GDM1 (cell line): ENCODE data around the gene SPECC1L.
A peak's percentile ranks its signal among the peaks of the same experiment; 100 is the strongest.
"Not testable (repeated sequence)": the region's sequence is repeated elsewhere in the genome, so short reads cannot be mapped to it uniquely, and the experiment has no call there.

Source experiments
- DNase-seq: peaks from one replicate; lab custom pipeline; 2025; lab: John Stamatoyannopoulos, UW

SPECC1L gene

DNA sequence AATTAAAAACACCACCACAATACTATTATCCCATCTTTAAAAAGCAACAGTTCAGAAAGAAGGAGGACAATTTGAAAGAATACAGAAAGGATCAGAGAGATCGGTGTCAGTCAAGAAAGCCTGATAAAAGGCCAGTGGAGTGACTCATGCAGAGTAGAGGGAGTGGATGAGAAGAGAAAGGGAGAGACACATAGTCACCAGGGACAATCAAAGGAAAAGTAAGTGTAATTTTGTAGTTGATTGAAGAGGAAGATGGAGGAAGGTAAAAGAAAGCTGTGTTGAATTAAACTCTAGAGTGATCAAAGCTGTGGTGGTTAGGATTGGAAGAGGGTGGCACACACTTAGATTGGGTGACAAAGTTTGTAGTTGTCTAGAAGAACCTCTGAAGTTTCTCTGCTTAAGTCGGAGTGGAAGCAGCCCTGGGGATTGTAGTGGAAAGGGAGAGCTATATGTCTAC, 14.1 kb downstream of the SPECC1L start:
- no peak for DNase-seq

DNA sequence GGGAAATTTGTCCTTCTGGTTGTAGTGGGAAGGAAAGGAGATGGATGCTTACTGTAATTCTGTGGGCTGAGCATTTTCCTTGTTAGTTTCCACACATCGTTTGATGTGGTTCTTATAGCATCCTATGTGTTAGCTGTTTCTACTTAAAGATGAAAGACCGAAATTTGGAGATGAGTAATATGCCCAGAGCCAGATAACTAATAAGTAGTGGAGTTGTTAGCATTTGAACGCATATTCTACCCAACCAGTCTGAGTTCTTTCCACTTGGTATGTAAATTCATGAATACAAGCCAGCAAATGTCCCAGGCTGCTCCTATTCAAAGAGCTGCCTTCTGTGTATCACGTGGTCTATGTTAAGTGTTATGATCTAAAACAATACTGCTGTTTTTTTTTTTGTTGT, 14.6 kb downstream of the SPECC1L start:
- DNase-seq: no peak

DNA sequence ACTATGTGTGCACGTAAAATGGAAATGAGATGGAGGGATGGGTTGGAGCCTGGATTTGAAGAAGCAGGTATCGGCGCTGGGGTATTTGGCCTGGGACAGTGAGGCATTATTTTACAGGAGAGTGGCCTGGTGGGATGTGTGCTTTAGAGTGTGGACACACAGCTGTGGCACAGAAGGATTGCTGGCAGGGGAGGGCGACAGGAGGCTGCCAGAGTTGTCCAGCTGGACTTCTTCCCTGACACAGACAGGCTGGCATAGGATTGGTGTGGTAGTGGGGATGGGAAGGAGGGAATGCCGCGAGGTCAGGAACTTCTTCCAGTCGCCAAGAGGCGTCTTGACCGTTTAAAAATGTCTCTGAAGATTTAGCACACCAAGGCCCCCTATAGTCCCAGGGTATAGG, 16.6 kb downstream of the SPECC1L start:
- DNase-seq: not testable (repeated sequence)

GRCh38 chr22:24287801-24288200, 17.2 kb downstream of the SPECC1L start:
- not testable (repeated sequence) for DNase-seq

- no peak for DNase-seq
Measured at GRCh38 chr22:24289114-24289513, 18.5 kb downstream of the SPECC1L start.

- DNase-seq: no peak
Measured at GRCh38 chr22:24289741-24290163, 19.1 kb downstream of the SPECC1L start.

GRCh38 chr22:24290459-24290858, 19.8 kb downstream of the SPECC1L start:
- no peak for DNase-seq

DNA sequence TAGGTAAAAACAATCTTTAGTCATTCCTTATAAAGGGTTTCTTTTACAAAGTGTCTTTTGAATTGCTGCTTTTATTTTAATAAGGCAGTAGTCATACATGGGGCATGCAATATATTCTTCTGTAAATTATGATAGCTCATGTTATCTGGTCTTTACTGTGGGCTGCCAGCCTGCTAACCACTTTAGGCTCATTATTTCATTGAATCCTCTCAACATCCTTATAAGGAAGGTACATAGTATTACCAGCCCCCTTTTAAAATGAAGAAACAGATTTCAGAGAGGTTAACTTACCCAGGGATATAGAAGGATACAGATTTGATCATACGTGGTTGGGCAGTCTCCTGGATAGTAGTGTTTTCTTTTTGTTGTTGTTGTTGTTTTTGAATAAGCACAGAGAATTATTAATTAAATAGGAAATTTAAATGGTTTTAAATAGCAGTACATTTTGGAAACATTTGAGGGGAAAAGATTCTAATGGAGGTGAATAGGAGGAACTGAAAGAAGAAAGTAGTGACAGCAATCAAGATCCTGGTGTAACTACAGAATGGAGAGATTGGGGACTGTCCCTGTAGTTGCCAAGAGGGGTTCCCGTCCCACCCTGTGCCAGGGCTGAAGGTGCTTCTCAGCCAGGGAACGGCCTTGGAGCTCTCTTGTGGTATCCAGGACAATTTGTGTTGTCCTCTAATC, 21.0 kb downstream of the SPECC1L start:
- no peak for DNase-seq

GRCh38 chr22:24292202-24292830, 21.7 kb downstream of the SPECC1L start:
- not testable (repeated sequence) for DNase-seq

DNA sequence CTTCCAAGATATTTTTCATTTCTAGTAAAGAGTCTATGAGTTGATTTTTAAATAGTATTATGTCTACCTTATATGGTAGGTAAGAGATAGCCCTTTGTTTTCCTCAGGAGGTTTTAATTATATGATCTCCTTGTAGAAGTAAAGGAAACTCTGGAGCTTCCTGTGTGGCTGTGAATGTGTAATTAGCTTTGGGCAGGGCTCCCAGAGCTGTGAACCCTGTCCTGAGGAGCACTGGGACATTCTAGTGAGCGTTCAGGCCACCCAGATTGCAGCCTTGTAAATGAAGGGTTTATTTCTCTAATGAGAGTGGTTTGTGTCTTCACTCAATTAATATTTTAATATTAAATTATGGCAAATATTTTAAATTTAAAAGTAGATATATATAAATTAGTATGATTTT, 24.3 kb downstream of the SPECC1L start:
- DNase-seq: not testable (repeated sequence)

GRCh38 chr22:24298497-24299155, 28.0 kb downstream of the SPECC1L start:
- not testable (repeated sequence) for DNase-seq

GRCh38 chr22:24300522-24300921, 29.9 kb downstream of the SPECC1L start:
- not testable (repeated sequence) for DNase-seq

DNA sequence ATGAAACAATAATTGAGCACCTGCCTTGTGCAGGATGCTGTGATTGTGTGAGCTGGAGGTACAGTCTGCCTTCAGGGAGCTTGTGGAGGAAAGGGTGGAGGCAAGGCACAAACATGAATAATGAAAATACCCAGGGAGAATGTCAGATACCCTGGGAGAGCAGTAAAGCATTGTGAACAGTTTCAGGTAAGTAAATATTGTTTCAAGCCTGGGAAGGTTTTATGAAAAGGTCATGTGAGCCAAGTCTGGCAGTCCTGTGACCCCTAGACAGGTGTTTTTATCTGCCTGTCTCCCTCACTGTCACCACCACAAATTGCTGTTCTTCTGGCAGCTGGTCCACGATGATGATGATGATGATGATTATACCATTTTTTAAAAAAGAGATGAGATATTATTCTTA, 32.0 kb downstream of the SPECC1L start:
- DNase-seq: no peak

- DNase-seq: no peak
Measured at GRCh38 chr22:24303007-24303406, 32.4 kb downstream of the SPECC1L start.

GRCh38 chr22:24304062-24304675, 33.5 kb downstream of the SPECC1L start:
- no peak for DNase-seq

GRCh38 chr22:24305260-24305692, 34.6 kb downstream of the SPECC1L start:
- peak; percentile 67 for DNase-seq

GRCh38 chr22:24310969-24311368, 40.3 kb downstream of the SPECC1L start:
- DNase-seq: no peak

DNA sequence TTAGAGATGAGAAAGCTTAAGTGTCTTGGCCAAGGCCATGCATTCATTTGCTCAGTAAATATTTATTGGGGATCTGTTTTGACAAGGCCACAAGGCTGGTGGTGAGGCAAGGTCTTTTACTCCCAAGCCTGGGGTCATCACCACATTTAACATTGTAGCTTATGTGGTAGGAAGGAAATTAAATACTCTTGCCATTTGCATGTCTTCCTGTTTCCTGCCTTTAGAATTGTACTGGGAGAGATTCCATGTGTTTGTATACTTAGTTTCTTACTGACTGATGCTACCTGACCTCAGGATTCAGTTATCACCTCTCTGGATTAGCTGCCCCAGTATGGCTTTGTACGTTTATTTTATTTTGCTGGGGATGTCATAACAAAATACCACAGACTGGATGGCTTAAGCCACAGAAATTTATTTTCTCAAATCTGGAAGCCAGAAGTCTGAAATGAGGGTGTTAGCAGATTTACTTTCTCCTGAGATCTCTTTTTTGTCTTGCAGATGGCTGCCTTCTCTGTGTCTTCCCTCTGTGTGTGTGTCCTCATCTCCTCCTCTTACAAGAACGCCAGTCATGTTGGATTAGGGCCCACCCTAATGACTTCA, 44.8 kb downstream of the SPECC1L start:
- DNase-seq: no peak

GRCh38 chr22:24316264-24316663, 45.6 kb downstream of the SPECC1L start:
- not testable (repeated sequence) for DNase-seq

- DNase-seq: not testable (repeated sequence)
Measured at GRCh38 chr22:24317511-24317910, 46.9 kb downstream of the SPECC1L start.

- no peak for DNase-seq
Measured at GRCh38 chr22:24319451-24319850, 48.8 kb downstream of the SPECC1L start.

DNA sequence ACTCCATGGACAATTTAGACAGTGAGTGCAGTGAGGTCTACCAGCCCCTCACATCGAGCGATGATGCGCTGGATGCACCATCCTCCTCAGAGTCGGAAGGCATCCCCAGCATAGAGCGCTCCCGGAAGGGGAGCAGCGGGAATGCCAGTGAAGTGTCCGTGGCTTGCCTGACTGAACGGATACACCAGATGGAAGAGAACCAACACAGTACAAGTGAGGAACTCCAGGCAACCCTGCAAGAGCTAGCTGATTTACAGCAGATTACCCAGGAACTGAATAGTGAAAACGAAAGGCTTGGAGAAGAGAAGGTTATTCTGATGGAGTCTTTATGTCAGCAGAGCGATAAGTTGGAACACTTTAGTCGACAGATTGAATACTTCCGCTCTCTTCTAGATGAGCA, 51.4 kb downstream of the SPECC1L start:
- no peak for DNase-seq
